HG03039 (cell line): ENCODE results near the gene RAD50.
"Not testable (repeated sequence)": the region's sequence is repeated elsewhere in the genome, so short reads cannot be mapped to it uniquely, and the experiment has no call there.

Experiments
- ATAC-seq: cut with Tn5 transposase; IDR thresholded peaks from one replicate; pipeline ENCODE4 v1.9.1; 2021; ENCODE audit warnings: mild to moderate bottlenecking, moderate library complexity; ENCODE audit not compliant: unreplicated experiment

Gene RAD50

DNA sequence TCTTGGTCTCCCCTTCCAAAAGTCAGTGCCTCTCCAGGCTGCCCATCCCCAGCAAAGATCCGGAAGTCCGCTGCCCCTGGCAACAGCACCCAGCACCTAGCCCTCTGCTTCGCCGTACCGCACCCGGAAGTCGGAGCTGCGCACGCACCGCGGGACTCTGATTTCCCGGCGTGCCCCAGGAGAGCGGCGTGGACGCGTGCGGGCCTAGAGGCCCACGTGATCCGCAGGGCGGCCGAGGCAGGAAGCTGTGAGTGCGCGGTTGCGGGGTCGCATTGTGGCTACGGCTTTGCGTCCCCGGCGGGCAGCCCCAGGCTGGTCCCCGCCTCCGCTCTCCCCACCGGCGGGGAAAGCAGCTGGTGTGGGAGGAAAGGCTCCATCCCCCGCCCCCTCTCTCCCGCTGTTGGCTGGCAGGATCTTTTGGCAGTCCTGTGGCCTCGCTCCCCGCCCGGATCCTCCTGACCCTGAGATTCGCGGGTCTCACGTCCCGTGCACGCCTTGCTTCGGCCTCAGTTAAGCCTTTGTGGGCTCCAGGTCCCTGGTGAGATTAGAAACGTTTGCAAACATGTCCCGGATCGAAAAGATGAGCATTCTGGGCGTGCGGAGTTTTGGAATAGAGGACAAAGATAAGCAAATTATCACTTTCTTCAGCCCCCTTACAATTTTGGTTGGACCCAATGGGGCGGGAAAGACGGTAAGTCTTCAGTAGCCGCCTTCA lies at the start of gene RAD50:
TSS of gene RAD50 (plus strand) at position 215 of the 715 bp plus-strand sequence. CDS start at position 563, 348 bp downstream.
- peak; percentile 97 for ATAC-seq

- no peak for ATAC-seq
Measured at GRCh38 chr5:132510076-132510475, 46.7 kb upstream of the RAD50 start.

GRCh38 chr5:132513618-132514336 lies 43.0 kb upstream of the RAD50 start:
- not testable (repeated sequence) for ATAC-seq

DNA sequence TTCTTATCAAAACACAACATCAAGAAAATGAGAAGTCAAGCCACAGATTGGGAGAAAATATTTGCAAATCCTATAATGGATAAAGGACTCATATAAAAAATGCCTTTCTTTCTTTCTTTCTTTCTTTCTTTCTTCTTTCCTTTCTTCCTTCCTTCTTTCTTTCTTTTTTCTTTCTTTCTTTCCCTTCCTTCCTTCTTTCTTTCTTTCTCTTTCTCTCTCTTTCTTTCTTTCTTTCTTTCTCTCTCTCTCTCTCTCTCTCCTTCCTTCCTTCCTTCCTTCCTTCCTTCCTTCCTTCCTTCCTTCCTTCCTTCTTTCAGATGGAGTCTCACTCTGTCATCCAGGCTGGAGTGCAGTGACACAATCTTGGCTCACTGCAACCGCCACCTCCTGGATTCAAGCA lies 34.7 kb upstream of the RAD50 start:
- not testable (repeated sequence) for ATAC-seq

DNA sequence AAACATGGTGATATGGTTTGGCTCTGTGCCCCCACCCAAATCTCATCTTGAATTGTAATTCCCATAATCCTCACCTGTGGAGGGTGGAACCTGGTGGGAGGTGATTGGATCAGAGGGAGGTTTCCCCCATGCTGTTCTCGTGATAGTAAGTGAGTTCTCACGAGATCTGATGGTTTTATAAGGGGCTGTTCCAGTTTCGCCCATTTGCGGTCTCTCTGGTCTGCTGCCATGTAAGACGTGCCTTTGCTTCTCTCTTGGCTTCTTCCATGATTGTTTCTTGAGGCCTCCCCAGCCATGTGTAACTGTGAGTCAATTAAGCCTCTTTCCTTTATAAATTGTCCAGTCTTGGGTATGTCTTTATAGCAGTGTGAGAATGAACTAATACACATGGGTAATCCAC lies 31.9 kb upstream of the RAD50 start:
- ATAC-seq: not testable (repeated sequence)

GRCh38 chr5:132525299-132525724 lies 31.5 kb upstream of the RAD50 start:
- peak; percentile 70 for ATAC-seq

DNA sequence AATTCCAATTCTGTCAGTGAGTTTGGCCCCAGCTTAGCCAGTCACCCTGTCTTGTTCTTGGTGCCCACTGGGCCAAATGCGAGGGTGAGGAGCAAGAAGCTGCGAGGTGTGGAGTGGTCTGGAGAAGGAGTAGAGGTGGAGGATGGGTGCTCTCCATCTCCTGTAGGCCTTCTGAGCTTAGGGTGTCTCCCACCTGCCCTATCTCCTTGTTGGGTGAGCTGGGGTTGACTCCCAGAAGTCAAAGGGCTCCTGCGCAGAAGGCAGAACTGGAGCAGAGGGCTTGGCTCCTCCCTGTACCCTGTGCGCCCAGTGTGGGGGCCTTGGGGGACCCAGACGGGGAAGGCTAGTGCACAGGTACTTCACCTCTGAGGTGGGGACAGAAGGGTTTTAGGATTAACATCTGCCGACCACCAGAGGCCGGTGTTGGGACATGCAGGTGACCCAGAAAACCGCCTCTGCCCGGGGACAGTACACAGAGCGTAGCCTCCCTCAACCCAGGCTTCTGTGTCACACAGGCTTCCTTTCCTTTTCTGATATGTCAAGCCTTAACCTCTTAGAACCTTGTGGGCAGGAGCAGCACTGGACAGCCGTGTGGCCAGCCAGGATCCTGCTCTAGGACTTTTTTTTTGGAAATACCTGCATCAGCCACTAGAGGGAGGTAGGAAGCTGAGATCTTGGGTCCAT lies 30.3 kb upstream of the RAD50 start:
- no peak for ATAC-seq

- no peak for ATAC-seq
Measured at GRCh38 chr5:132526974-132527564, 29.7 kb upstream of the RAD50 start.

GRCh38 chr5:132528021-132528420 lies 28.8 kb upstream of the RAD50 start:
- ATAC-seq: no peak

GRCh38 chr5:132528866-132529634 lies 27.7 kb upstream of the RAD50 start:
- no peak for ATAC-seq

DNA sequence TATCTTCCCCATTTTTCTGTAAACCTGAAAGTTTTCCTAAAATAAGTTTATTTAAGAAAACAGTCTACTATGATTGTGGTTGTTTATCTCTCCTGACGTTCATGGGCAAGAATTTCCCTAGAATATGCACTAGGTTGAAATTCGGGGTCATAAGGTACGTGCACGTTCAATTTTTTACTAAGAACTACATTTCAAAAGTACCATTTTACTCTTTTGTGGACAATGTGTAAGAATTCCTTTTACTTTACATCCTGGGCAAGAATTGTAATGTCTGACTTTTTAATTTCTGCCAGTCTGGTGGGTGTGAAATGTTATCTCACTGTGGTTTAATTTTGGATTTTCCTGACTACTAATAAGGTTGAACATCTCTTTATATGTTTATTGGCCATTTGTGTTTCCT lies 25.8 kb upstream of the RAD50 start:
- no peak for ATAC-seq

DNA sequence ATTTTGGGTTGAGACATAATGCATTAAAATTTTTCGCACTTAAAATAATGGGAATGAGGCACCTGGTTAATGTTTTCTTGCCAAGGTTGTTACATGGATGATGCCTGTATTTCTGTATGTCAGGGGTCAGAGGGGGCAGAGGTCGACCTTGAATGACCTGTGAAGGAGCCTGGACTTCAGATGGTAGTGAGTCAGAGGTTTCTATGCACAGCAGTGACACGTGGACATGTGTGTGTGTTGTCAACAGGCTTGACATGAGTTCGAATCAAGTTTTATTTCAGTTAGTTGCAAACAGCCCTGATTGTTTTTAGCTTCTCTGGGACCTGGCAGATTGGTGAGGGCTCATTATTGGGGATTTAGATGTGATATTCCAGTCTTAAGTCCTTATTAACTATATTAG lies 17.1 kb upstream of the RAD50 start:
- no peak for ATAC-seq

- no peak for ATAC-seq
Measured at GRCh38 chr5:132540149-132540548, 16.6 kb upstream of the RAD50 start.

DNA sequence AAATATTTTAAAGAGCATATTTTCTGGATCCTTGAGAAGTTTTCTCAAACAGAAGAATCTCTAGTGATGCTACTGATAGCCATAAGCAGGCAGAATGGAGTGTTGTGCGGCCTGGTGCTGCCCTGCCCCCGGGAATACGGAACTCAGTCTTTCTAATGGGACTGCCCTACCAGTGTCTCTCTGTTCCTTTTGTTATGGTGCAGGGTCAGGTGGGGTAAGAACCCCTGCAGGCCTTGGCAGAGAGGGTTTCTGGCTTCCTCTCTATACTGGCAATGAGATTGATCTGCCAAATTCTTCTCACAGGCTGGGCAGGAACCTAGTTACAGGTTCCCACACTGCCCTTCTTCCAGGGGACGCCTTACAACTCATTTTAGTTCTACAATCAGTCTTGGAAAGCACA lies 16.0 kb upstream of the RAD50 start:
- ATAC-seq: no peak

DNA sequence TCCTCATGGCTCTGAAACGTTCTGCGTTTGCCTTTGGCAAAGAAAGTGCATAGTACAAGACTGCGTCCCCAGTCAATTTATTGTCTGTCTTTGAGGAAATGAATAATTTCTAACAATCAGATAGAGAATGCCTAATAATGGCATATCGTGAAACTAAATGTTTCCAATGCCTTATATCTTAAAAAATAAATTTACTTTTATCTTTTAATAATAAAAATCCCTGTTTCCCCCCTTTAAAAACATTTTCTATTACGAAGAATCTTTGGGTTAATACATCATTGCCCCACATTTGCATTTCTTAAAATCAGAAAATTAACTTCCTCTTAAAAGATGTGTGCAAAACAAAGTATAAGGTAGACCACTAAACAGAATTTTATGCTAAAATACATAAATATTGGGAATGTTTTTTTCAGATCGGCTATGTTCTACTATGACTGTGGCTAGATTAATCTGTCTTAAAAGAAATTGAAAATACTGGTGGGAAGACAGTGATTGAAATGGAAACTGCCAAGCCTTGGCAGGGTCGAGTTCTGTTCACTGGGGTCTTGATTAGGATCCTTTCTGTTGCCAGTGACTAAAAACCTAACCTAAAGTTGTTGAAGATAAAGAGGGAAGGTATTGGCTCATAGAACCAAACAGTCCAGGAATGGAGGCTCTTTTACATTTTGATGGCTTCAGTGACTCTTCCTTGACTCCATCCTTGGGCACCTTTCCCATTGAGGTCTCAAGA lies 13.1 kb upstream of the RAD50 start, which contains the start of gene IL5:
TSS of gene IL5 (minus strand) at position 51 of the 730 bp plus-strand sequence. CDS start at position 7, 44 bp downstream.
- no peak for ATAC-seq

GRCh38 chr5:132546108-132546507 lies 10.7 kb upstream of the RAD50 start:
- ATAC-seq: no peak

DNA sequence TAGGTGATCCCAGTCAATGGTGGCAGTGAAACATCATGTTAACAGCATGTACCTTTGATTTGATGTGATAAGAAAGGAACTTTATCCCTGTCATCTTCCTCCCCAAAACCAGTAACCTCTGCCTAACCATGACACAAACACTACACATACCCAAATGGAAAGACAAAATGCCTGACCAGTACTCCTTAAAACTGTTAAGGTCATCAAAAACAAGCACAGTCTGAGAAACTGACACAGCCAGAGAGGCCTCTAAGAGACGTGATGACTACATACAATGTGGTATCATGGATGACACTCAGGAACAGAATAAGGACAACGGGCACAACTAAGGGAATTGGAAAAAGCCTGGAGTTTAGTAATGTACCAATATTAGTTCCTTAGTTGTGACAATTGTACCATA lies 9.5 kb upstream of the RAD50 start:
- no peak for ATAC-seq

DNA sequence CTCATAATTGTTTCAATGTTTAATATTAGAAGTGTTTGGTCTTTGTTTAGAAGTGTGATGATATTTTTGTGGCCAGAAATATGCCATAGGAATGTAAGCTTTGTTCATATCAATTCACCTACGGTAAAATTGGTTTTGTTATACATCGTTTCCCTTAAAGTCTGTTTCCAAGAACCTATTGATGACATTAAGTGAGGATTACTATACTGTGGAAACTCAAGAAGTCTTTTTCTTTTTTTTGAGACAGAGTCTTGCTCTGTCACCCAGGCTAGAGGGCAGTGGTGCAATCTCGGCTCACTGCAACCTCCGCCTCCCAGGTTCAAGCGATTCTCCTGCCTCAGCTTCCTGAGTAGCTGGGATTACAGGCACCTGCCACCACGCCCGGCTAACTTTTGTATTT lies 7.9 kb upstream of the RAD50 start:
- ATAC-seq: not testable (repeated sequence)

GRCh38 chr5:132549576-132549975 lies 7.2 kb upstream of the RAD50 start:
- no peak for ATAC-seq
